Ectodermal cell (in vitro differentiated cells): ENCODE measurements around the gene LOX.

Experiments
- H3K27ac ChIP-seq: 2 replicates; pipeline ENCODE4 v1.7.0; 2013; ENCODE audit warnings: mild to moderate bottlenecking, low read depth, low read length; ENCODE audit not compliant: insufficient read depth, poor library complexity, severe bottlenecking
- H3K27me3 ChIP-seq: 2 replicates; pipeline ENCODE4 v1.7.0; 2013; ENCODE audit warnings: mild to moderate bottlenecking, low read length; ENCODE audit not compliant: insufficient read depth, control insufficient read depth, poor library complexity, severe bottlenecking
- H3K36me3 ChIP-seq: one replicate; pipeline ENCODE4 v1.7.0; 2013; ENCODE audit warnings: low read length; ENCODE audit not compliant: control insufficient read depth, insufficient read depth
- H3K4me1 ChIP-seq: one replicate; pipeline ENCODE4 v1.7.0; 2013; ENCODE audit warnings: low read length; ENCODE audit not compliant: control insufficient read depth, insufficient read depth
- H3K4me3 ChIP-seq: 2 replicates; pipeline ENCODE4 v1.7.0; 2013; ENCODE audit warnings: low read depth, low read length, control low read depth; ENCODE audit not compliant: insufficient read depth
- H3K9me3 ChIP-seq: 2 replicates; pipeline ENCODE4 v1.7.0; 2013; ENCODE audit warnings: mild to moderate bottlenecking, low read length, moderate library complexity; ENCODE audit not compliant: control insufficient read depth
- WGBS, 2 experiments: methylation state at CpG; one replicate each; pipeline ENCODE4 v1.1.7; 2013; ENCODE audit warnings: missing lambda C conversion rate in 2 of 2; 5-methylcytosine and 5-hydroxymethylcytosine counted together

LOX gene

GRCh38 chr5:122114501-122114900 lies 36.4 kb upstream of the LOX start:
- H3K27me3 ChIP-seq = no peaks in the 10 kb centered on the region
- H3K4me3 ChIP-seq = no peak overlapping the region
- no peaks in the 10 kb centered on the region for H3K9me3 ChIP-seq
- no peak overlapping the region for H3K27ac ChIP-seq
- H3K36me3 ChIP-seq = no peaks in the 10 kb centered on the region
- H3K4me1 ChIP-seq = no peaks in the 10 kb centered on the region
- 86 to 95% methylated on average over 2 of the region's 2 CpGs for WGBS, 2 experiments

DNA sequence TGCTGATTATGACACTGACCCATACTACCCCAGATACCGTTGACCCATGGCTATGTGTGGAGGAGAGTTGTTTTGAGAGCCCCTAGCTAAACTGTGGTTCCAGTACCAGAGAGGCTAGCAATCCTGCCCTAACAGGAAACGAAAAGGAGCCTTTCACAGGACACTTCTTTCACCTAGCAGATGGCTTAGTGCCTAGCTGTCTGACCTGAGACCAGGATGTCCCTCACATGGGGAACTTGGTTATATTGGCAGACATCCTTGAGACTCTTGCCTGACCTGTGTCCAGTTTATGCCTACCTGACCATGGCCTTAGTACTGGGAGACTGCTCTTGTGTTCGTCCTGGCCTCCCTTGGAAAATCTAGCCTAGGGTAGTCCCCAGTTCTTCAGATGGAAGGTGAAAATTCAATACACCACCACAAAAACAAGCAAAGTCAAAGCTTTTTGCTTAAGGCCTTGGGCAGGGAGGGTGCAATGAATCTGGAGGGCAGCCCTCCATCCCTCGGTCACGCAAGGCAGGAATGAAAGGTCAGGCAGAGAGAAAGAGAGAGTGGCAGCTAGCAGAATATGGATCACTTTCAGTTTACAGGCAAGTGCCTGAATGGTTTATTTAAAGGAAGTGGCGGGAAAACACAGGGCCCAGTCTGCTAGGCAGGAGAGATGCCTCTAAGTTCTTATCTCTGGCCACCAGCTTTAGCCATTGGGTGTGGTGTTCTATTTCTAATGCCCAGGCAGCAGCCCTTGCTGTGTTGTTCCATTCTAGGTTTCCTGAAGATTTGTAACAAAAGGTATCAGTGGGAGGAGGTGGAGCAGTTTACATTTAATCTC lies 34.9 kb upstream of the LOX start:
- Histone ChIP-seq H3K27me3 (no peaks in the 10 kb centered on the region), H3K9me3 (no peaks in the 10 kb centered on the region), H3K36me3 (no peaks in the 10 kb centered on the region), H3K4me3 (no peak overlapping the region), H3K27ac (no peak overlapping the region), H3K4me1 (no peaks in the 10 kb centered on the region)
- WGBS, 2 experiments = 90% methylated on average over 5 to 6 of the region's 6 CpGs

DNA sequence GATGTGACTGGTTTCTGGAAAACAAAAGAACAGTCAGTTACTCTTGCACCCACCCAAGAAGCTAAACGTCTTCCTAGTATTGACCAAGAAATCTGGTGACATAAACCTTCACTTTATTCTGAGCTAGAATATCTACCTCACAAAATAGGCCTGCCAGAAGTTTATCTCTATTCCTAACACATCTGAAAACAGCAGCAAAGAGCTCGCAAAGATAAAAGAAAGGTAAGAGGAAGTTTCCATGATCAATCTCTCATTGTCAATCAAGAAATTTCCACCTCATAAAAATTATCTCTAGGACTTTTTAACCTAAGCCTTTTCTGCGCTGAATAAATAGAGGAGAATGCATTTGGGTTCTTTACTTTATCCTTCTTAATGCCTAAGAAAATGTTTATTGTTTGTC lies 34.0 kb upstream of the LOX start:
- no peak overlapping the region for H3K27ac ChIP-seq
- 87 to 90% methylated on average over 2 to 3 of the region's 3 CpGs for WGBS, 2 experiments
- no peaks in the 10 kb centered on the region for H3K27me3 ChIP-seq
- H3K36me3 ChIP-seq = no peaks in the 10 kb centered on the region
- H3K4me1 ChIP-seq = no peaks in the 10 kb centered on the region
- no peaks in the 10 kb centered on the region for H3K9me3 ChIP-seq
- no peak overlapping the region for H3K4me3 ChIP-seq

- Histone ChIP-seq H3K27ac (no peak overlapping the region), H3K9me3 (no peaks in the 10 kb centered on the region), H3K4me3 (no peak overlapping the region), H3K4me1 (no peaks in the 10 kb centered on the region), H3K36me3 (no peaks in the 10 kb centered on the region), H3K27me3 (no peaks in the 10 kb centered on the region)
- WGBS, 2 experiments = 96% methylated on average over 5 of the region's 5 CpGs
Measured at GRCh38 chr5:122111460-122111859, 33.4 kb upstream of the LOX start.

- Histone ChIP-seq H3K36me3 (no peaks in the 10 kb centered on the region), H3K27ac (no peak overlapping the region)
- 82 to 91% methylated on average over 2 to 3 of the region's 3 CpGs for WGBS, 2 experiments
Measured at GRCh38 chr5:122110987-122111386, 32.9 kb upstream of the LOX start.

DNA sequence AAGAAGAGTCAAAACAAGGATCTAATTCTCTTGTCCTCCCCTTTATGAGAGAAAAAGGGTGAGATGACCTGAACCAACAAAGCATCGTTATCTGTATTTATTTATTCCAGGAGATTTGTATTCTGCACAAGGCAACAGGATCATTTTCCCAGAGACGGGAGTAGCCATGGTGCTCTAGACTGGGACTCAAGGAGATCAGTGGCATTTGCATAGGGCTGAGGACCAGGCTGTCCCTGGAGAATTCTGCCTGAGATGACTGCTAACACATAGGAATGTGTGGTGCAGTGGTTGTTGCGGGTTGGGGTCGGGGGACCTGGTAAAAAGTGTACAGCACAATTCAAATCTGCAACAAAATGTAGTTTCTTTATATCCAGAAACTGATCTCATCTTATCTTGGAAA lies 29.0 kb upstream of the LOX start:
- Histone ChIP-seq H3K27ac (no peak overlapping the region), H3K4me3 (no peak overlapping the region), H3K9me3 (no peaks in the 10 kb centered on the region), H3K27me3 (no peaks in the 10 kb centered on the region), H3K4me1 (no peaks in the 10 kb centered on the region), H3K36me3 (no peaks in the 10 kb centered on the region)
- WGBS, 2 experiments = 93 to 98% methylated on average over 4 of the region's 4 CpGs

More at GRCh38 chr5:122110987-122111386, 32.9 kb upstream of the LOX start:
- H3K4me1 ChIP-seq = no peaks in the 10 kb centered on the region
- H3K27me3 ChIP-seq = no peaks in the 10 kb centered on the region
- H3K4me3 ChIP-seq = no peak overlapping the region
- no peaks in the 10 kb centered on the region for H3K9me3 ChIP-seq

DNA sequence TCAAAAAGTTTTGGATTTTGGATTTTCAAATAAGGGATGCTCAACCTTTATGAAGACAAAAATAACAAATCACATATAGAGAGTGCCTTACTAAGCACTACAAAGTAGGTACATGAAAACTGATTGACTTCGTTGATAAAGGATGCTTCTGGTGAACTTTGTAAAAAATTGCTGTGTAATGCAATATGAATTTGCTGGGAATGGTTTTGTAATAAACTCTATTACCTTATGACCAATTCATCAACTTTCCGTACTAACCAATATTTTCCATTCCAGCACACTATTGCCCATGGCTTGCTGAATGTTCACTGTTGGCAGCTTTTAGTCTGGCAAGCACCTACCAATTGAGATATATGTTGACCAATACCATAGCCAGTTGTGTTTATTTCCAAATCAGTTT lies 27.9 kb upstream of the LOX start:
- H3K27me3 ChIP-seq = no peaks in the 10 kb centered on the region
- H3K4me1 ChIP-seq = no peaks in the 10 kb centered on the region

GRCh38 chr5:122102825-122103224 lies 24.8 kb upstream of the LOX start:
- WGBS, 2 experiments = 100% methylated on average over 1 of the region's 1 CpG; no CpG with 5 or more reads in 1 of the 2 experiments
- Histone ChIP-seq H3K9me3 (no peaks in the 10 kb centered on the region), H3K27me3 (no peaks in the 10 kb centered on the region), H3K36me3 (no peaks in the 10 kb centered on the region), H3K27ac (no peak overlapping the region), H3K4me3 (no peak overlapping the region), H3K4me1 (no peaks in the 10 kb centered on the region)

More for the DNA sequence above, 27.9 kb upstream of the LOX start:
- no peaks in the 10 kb centered on the region for H3K9me3 ChIP-seq
- WGBS, 2 experiments = 91 to 100% methylated on average over 1 to 2 of the region's 2 CpGs
- H3K27ac ChIP-seq = no peak overlapping the region
- H3K36me3 ChIP-seq = no peaks in the 10 kb centered on the region
- no peak overlapping the region for H3K4me3 ChIP-seq

GRCh38 chr5:122101636-122102285 lies 23.7 kb upstream of the LOX start:
- Histone ChIP-seq H3K27me3 (no peaks in the 10 kb centered on the region), H3K4me3 (no peak overlapping the region), H3K27ac (no peak overlapping the region), H3K9me3 (no peaks in the 10 kb centered on the region), H3K36me3 (no peaks in the 10 kb centered on the region), H3K4me1 (no peaks in the 10 kb centered on the region)
- WGBS, 2 experiments = 52 to 60% methylated on average over 2 to 3 of the region's 4 CpGs

GRCh38 chr5:122099060-122099790 lies 21.2 kb upstream of the LOX start:
- H3K27ac ChIP-seq = no peak overlapping the region
- no peak overlapping the region for H3K4me3 ChIP-seq
- no peaks in the 10 kb centered on the region for H3K9me3 ChIP-seq
- 68 to 77% methylated on average over 4 to 6 of the region's 6 CpGs for WGBS, 2 experiments
- no peaks in the 10 kb centered on the region for H3K4me1 ChIP-seq
- H3K27me3 ChIP-seq = no peaks in the 10 kb centered on the region
- H3K36me3 ChIP-seq = no peaks in the 10 kb centered on the region
